ENCODE data around the gene CD74. TPM values are rescaled to one million over a fixed set of nuclear protein-coding genes. Genes with fewer than 3 reads are reported as not detected.
A peak's percentile ranks its signal among the peaks of the same experiment; 100 is the strongest.

CD74 gene
- 100 to 1,000 TPM; 287 to 675 (median 493) TPM for total RNA-seq

- H3K4me1 ChIP-seq, result peaks cover 14 to 37% of the 10 kb centered on the region in 2 donors
- peak within 1 kb of the TSS; percentile 78 to 87 (median 79) for H3K27ac ChIP-seq
- intact Hi-C loops (cut with DNase I), result no loop called here
- 8 to 9% methylated on average over 13 to 16 of the region's 20 CpGs for WGBS, 2 donors
- no peaks in the 10 kb centered on the region for H3K36me3 ChIP-seq
- H3K4me3 ChIP-seq (replicated peaks in 1 of 3), result peak within 1 kb of the TSS; percentile 2 to 45 (median 29)
- TF ChIP-seq CTCF (IDR thresholded peaks at IDR 0.05) (no peak), POLR2A (IDR thresholded peaks at IDR 0.05) (peak; percentile 7 to 44)
- peak; percentile 92 to 94 for DNase-seq
- H3K27me3 ChIP-seq, result no peaks in the 10 kb centered on the region
- H3K9me3 ChIP-seq, result no peaks in the 10 kb centered on the region
These were observed at the start of gene CD74 for GRCh38 chr5:150412319-150413175. CD74 (minus strand) TSS chr5:150412910; CDS start chr5:150412749, 161 bp downstream.

GRCh38 chr5:150461231-150461630 is 48.5 kb upstream of the CD74 start:
- TF ChIP-seq POLR2A (IDR thresholded peaks at IDR 0.05) (no peak), CTCF (IDR thresholded peaks at IDR 0.05) (no peak)
- no peak for DNase-seq
- Histone ChIP-seq H3K4me3 (replicated peaks in 1 of 3) (no peak overlapping the region), H3K36me3 (no peaks in the 10 kb centered on the region), H3K27me3 (no peaks in the 10 kb centered on the region), H3K27ac (no peak overlapping the region), H3K4me1 (peaks cover 8 to 29% of the 10 kb centered on the region in 2 donors), H3K9me3 (no peaks in the 10 kb centered on the region)
- intact Hi-C loops (cut with DNase I), result no loop called here
- WGBS, 2 donors, result 29 to 40% methylated on average over 1 to 2 of the region's 2 CpGs

GRCh38 chr5:150460781-150461180 is 48.1 kb upstream of the CD74 start:
- H3K36me3 ChIP-seq, result no peaks in the 10 kb centered on the region
- no peak overlapping the region for H3K4me3 ChIP-seq (replicated peaks in 1 of 3)
- no peaks in the 10 kb centered on the region for H3K9me3 ChIP-seq
- TF ChIP-seq POLR2A (IDR thresholded peaks at IDR 0.05), result no peak
- no peak for TF ChIP-seq CTCF (IDR thresholded peaks at IDR 0.05)
- intact Hi-C loops (cut with DNase I), result no loop called here
- DNase-seq, result no peak
- H3K27me3 ChIP-seq, result no peaks in the 10 kb centered on the region
- peaks cover 8 to 29% of the 10 kb centered on the region in 2 donors for H3K4me1 ChIP-seq
- 48 to 87% methylated on average over 2 of the region's 2 CpGs for WGBS, 2 donors
- no peak overlapping the region for H3K27ac ChIP-seq

GRCh38 chr5:150458802-150459557 is 46.3 kb upstream of the CD74 start:
- H3K36me3 ChIP-seq, result no peaks in the 10 kb centered on the region
- 32 to 44% methylated on average over 15 to 21 of the region's 36 CpGs for WGBS, 2 donors
- H3K9me3 ChIP-seq, result no peaks in the 10 kb centered on the region
- no peak overlapping the region for H3K4me3 ChIP-seq (replicated peaks in 1 of 3)
- H3K4me1 ChIP-seq, result peaks cover 0 to 15% of the 10 kb centered on the region in 2 donors
- DNase-seq, result peak; percentile 78 to 81
- H3K27ac ChIP-seq, result peak overlapping the region in 1 of 3 donors; percentile 5
- intact Hi-C loops (cut with DNase I), result loop anchor here (2.0 to 5.0 kb wide), 2 partner anchors 86 to 198 kb away; no protein-coding TSS in a partner anchor
- TF ChIP-seq CTCF (IDR thresholded peaks at IDR 0.05) (peak; percentile 55 to 88 (median 84)), POLR2A (IDR thresholded peaks at IDR 0.05) (no peak)
- no peaks in the 10 kb centered on the region for H3K27me3 ChIP-seq

Measured in thyroid gland (tissue), 4 donors.